ENCODE data around the gene SCAMP3.
A peak's percentile ranks its signal among the peaks of the same experiment; 100 is the strongest.

The SCAMP3 gene

DNA sequence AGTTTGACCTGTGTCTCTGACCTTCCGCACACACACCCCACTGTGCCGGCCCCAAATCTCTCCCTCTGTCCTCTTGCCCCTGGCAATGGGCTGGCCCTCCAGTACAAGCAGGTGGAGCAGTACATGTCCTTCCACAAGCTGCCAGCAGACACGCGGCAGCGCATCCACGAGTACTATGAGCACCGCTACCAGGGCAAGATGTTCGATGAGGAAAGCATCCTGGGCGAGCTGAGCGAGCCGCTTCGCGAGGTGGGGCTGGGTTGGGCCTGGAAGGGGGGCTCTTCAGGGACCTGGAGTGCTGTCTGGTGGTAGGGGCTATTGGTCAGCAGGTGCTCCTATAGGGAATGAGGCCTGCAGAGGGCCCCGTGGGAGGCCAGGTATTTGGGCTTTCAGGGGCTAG lies 22.9 kb upstream of the SCAMP3 start:
- DNase-seq (ENCODE audit: low spot score): no peak
- TF ChIP-seq, protein P1, sequence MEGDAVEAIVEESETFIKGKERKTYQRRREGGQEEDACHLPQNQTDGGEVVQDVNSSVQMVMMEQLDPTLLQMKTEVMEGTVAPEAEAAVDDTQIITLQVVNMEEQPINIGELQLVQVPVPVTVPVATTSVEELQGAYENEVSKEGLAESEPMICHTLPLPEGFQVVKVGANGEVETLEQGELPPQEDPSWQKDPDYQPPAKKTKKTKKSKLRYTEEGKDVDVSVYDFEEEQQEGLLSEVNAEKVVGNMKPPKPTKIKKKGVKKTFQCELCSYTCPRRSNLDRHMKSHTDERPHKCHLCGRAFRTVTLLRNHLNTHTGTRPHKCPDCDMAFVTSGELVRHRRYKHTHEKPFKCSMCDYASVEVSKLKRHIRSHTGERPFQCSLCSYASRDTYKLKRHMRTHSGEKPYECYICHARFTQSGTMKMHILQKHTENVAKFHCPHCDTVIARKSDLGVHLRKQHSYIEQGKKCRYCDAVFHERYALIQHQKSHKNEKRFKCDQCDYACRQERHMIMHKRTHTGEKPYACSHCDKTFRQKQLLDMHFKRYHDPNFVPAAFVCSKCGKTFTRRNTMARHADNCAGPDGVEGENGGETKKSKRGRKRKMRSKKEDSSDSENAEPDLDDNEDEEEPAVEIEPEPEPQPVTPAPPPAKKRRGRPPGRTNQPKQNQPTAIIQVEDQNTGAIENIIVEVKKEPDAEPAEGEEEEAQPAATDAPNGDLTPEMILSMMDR (IDR thresholded peaks at IDR 0.05; ENCODE audit: extremely low read depth, missing control alignments): no peak

DNA sequence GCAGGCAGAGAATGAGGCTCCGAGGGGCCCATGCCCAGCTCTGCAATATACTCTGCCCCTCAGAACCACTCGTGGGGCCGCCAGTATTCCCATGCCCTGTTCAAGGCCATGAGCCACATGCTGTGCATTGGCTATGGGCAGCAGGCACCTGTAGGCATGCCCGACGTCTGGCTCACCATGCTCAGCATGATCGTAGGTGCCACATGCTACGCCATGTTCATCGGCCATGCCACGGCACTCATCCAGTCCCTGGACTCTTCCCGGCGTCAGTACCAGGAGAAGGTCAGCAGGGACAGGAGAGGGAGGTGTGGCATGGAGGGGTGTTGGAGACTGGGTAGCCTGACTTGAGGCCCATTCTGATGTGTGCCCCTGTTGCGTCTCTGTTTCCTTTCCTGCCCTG lies 22.3 kb upstream of the SCAMP3 start:
- DNase-seq (ENCODE audit: low spot score): no peak
- TF ChIP-seq, protein P1 (IDR thresholded peaks at IDR 0.05; ENCODE audit: extremely low read depth, missing control alignments): no peak

DNA sequence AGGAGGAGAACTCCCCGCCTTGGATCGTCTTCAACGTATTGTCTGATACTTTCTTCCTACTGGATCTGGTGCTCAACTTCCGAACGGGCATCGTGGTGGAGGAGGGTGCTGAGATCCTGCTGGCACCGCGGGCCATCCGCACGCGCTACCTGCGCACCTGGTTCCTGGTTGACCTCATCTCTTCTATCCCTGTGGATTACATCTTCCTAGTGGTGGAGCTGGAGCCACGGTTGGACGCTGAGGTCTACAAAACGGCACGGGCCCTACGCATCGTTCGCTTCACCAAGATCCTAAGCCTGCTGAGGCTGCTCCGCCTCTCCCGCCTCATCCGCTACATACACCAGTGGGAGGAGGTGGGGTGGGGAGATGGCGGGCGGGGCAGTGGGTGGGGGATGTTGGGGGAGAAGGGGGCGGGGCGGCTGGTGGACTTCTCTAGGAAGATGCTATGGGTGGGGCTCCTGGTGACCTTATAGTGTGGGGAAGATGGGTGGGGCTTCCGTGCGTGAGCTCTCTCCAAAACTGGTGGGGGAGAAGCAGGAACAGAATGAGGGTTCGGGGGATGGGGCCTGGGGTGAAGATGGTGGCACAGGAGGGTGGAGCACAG lies 20.4 kb upstream of the SCAMP3 start:
- TF ChIP-seq, protein P1 (IDR thresholded peaks at IDR 0.05; ENCODE audit: extremely low read depth, missing control alignments): no peak

DNA sequence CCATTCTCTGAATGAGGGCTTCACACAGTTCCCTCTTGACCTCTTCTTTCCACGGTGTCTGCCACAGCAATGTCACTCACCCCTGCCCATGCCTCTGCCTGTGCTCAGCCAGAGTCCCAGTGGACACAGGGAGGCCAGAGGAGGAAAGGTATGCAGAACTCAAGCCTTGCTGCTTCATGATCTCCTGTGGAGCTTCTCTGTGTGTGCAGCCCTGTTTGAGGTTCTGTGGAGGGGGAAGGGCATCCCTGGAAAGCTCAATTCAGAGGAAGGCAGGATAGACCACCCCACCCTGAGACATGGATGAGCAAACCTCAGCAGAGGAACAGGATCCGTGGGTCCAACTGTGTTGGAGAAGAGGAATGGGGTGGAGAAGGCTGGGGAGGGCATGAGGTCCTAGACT lies 17.1 kb upstream of the SCAMP3 start:
- TF ChIP-seq, protein P1 (IDR thresholded peaks at IDR 0.05; ENCODE audit: extremely low read depth, missing control alignments): no peak

More for the DNA sequence above, 20.4 kb upstream of the SCAMP3 start:
- no peak for DNase-seq (ENCODE audit: low spot score)

DNA sequence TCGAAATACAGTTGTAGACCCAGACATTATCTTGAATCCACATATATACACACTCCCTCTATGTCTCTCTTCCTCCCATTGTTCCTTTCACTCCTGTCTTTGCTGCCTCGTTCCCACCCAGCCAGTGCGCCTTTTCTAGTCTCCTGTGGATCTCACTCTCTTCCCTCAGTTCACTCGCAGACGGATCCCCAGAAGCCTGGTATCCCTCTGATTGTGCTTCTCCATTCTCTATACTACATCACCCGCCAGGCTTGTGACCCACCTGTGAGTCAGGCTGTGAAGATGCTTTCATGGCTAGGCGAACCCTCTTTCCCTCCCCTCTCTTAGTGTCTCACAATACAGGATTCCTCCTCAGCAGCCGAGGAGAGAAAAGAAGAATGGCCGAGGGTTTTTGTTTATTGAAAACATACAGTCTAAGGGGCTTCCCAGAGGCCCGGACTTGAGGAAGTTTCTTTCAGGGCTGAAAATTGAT lies 16.6 kb upstream of the SCAMP3 start:
- DNase-seq (ENCODE audit: low spot score): no peak
- TF ChIP-seq, protein P1 (IDR thresholded peaks at IDR 0.05; ENCODE audit: extremely low read depth, missing control alignments): no peak

More for the DNA sequence above, 17.1 kb upstream of the SCAMP3 start:
- DNase-seq (ENCODE audit: low spot score): no peak

DNA sequence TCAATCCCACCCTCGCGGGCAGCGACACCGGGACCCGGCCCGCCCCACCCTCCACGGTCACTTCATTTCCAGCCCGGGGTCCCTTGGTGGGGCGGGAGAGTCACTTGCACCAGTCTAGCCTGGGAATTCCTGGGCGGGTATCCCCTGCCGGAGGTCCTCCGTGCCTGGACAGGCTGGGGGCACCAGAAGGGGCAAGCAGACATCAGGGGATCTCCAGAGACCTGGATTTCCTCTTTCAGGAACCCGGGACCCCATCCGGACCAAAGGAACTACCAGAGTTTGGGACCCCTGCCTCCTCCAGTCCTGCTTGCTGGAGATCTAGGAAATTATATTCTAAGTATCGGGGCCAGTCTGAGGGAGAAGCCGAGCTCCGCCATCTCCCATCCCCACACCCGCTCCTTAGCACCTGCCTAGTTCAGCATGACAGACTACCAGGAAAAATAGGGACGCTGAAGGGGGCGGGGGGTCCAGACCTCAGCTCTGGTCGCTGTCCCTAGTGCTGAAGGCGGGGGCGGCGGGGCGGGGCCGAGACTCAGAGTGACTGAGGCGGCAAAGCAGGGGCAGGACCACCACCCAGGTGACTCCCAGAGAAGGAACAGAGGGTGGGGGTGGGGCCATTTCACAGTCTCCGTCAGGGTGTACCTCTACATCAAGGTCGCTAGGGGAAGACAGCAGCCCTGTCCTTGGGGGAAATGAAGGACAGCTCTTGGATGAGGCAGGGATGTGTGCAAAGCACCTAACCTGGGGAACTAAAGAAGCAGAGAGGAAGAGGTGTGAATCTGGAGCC lies 15.9 kb upstream of the SCAMP3 start:
- TF ChIP-seq, protein P1 (IDR thresholded peaks at IDR 0.05; ENCODE audit: extremely low read depth, missing control alignments): no peak
- peak; percentile 80 for DNase-seq (ENCODE audit: low spot score)
